Brain microvascular endothelial cell (primary cell): ENCODE data around the gene SLITRK5.

ENCODE experiments used
- DNase-seq: peaks from one replicate; pipeline ENCODE4 v3.0.0-alpha.2; 2020
- H3K27ac ChIP-seq: fragments of 250-450 bp; sonication (Bioruptor Pico); 2 replicates; pipeline ENCODE4 v1.5.1; 2020; ENCODE audit warnings: mild to moderate bottlenecking, moderate library complexity
- H3K27me3 ChIP-seq: fragments of 250-450 bp; sonication (Bioruptor Pico); replicated peaks from 2 replicates; pipeline ENCODE4 v1.5.1; 2020; ENCODE audit warnings: mild to moderate bottlenecking
- H3K36me3 ChIP-seq: fragments of 250-450 bp; sonication (Bioruptor Pico); replicated peaks from 2 replicates; pipeline ENCODE4 v1.5.1; 2020; ENCODE audit warnings: mild to moderate bottlenecking
- H3K4me3 ChIP-seq: 2 replicates; pipeline ENCODE4 v1.5.1; 2011; ENCODE audit warnings: low read depth, mild to moderate bottlenecking, control low read depth, low read length, moderate library complexity
- CTCF ChIP-seq: IDR thresholded peaks from 2 replicates; pipeline ENCODE4 v1.5.1; 2011; ENCODE audit warnings: low read depth, mild to moderate bottlenecking, moderate library complexity, low read length, control low read depth, inconsistent platforms; ENCODE audit errors: missing control alignments
- in situ Hi-C: cut with HindIII; loops from 2 replicates; pipeline ENCODE4 v1.10.0; 2017; ENCODE audit warnings: low sequenced_read_pairs, low pct_ligation_motif_present

The SLITRK5 gene

GRCh38 chr13:87671031-87671752 is at the start of gene SLITRK5:
TSS of gene SLITRK5 (plus strand) at chr13:87671371. CDS start at chr13:87675389, 4,018 bp downstream.
- Histone ChIP-seq H3K27me3 (peaks cover 26% of the 10 kb centered on the region), H3K4me3 (peak within 1 kb of the TSS; percentile 65), H3K36me3 (no peaks in the 10 kb centered on the region), H3K27ac (no peak within 1 kb of the TSS)
- peak; percentile 90 for TF ChIP-seq CTCF
- peak; percentile 21 for DNase-seq
- in situ Hi-C loops: no loop called here

- Histone ChIP-seq H3K27me3 (no peaks in the 10 kb centered on the region), H3K27ac (no peak overlapping the region), H3K4me3 (no peak overlapping the region), H3K36me3 (no peaks in the 10 kb centered on the region)
- TF ChIP-seq CTCF: no peak
- no peak for DNase-seq
- in situ Hi-C loops: no loop called here
Measured at GRCh38 chr13:87622971-87623370, 48.2 kb upstream of the SLITRK5 start.

GRCh38 chr13:87656306-87656705 is 14.9 kb upstream of the SLITRK5 start:
- H3K27ac ChIP-seq: no peak overlapping the region
- no peak overlapping the region for H3K4me3 ChIP-seq
- no peak for DNase-seq
- H3K27me3 ChIP-seq: no peaks in the 10 kb centered on the region
- TF ChIP-seq CTCF: no peak
- in situ Hi-C loops: no loop called here
- H3K36me3 ChIP-seq: no peaks in the 10 kb centered on the region

GRCh38 chr13:87661471-87661870 is 9.7 kb upstream of the SLITRK5 start:
- no peak for TF ChIP-seq CTCF
- DNase-seq: no peak
- Histone ChIP-seq H3K4me3 (no peak overlapping the region), H3K36me3 (no peaks in the 10 kb centered on the region), H3K27me3 (no peaks in the 10 kb centered on the region), H3K27ac (no peak overlapping the region)
- in situ Hi-C loops: no loop called here

- in situ Hi-C loops: no loop called here
- peaks cover 5% of the 10 kb centered on the region for H3K27me3 ChIP-seq
- no peaks in the 10 kb centered on the region for H3K36me3 ChIP-seq
- TF ChIP-seq CTCF: no peak
- DNase-seq: no peak
- H3K4me3 ChIP-seq: no peak overlapping the region
- no peak overlapping the region for H3K27ac ChIP-seq
Measured at GRCh38 chr13:87666831-87667230, 4.3 kb upstream of the SLITRK5 start.

GRCh38 chr13:87667686-87668085 is 3.5 kb upstream of the SLITRK5 start:
- no peaks in the 10 kb centered on the region for H3K36me3 ChIP-seq
- H3K27ac ChIP-seq: no peak overlapping the region
- in situ Hi-C loops: no loop called here
- H3K27me3 ChIP-seq: peaks cover 10% of the 10 kb centered on the region
- no peak for DNase-seq
- H3K4me3 ChIP-seq: no peak overlapping the region
- no peak for TF ChIP-seq CTCF
